Thyroid gland (tissue), 4 donors: ENCODE results near the gene FAM3D. TPM values are rescaled to one million over a fixed set of nuclear protein-coding genes. Genes with fewer than 3 reads are reported as not detected.

Experiments used
- DNase-seq, 2 donors: peaks; one replicate each; pipeline ENCODE4 v3.0.0-alpha.2; 2019
- H3K27ac ChIP-seq, 3 donors: fragments of 200-600 bp; sonication (generic); 1 replicate in 2 of 3; 2 replicates in 1 of 3; pipeline ENCODE4 v1.5.1; 2016 to 2019; ENCODE audit warnings: mild to moderate bottlenecking in 1 of 3, moderate library complexity in 1 of 3
- H3K27me3 ChIP-seq: fragments of 200-600 bp; sonication (generic); one replicate; pipeline ENCODE4 v1.5.1; 2019
- H3K36me3 ChIP-seq, 2 donors: fragments of 200-600 bp; sonication (generic); one replicate each; pipeline ENCODE4 v1.5.1; 2016 to 2019
- H3K4me1 ChIP-seq, 2 donors: fragments of 200-600 bp; sonication (generic); one replicate each; pipeline ENCODE4 v1.5.1; 2017 to 2019
- H3K4me3 ChIP-seq, 3 donors: fragments of 200-600 bp; sonication (generic); replicated peaks in 1 of 3; 1 replicate in 2 of 3; 2 replicates in 1 of 3; pipeline ENCODE4 v1.5.1; 2016; ENCODE audit warnings: mild to moderate bottlenecking in 1 of 3
- H3K9me3 ChIP-seq: fragments of 200-600 bp; sonication (generic); one replicate; pipeline ENCODE4 v1.5.1; 2017
- POLR2A ChIP-seq, 2 donors: fragments of 450-650 bp; IDR thresholded peaks; one replicate each; pipeline ENCODE4 v1.6.1; 2017; ENCODE audit warnings: antibody characterized with exemption in 2 of 2, mild to moderate bottlenecking in 2 of 2, moderate library complexity in 1 of 2
- WGBS, 2 donors: methylation state at CpG; one replicate each; pipeline ENCODE4 v1.1.5; 2017; 5-methylcytosine and 5-hydroxymethylcytosine counted together
- intact Hi-C: fragments of 100-400 bp; cut with DNase I; formaldehyde crosslinking; loops from one replicate; pipeline ENCODE4 v1.15.1; 2023
- total RNA-seq, 4 donors: library from RNA; depleted of rRNA; stranded (reverse); fragments of >200 nt; gene quantifications; one replicate each; pipeline ENCODE4 v1.2.3, GENCODE V29; 2016
- TF ChIP-seq, protein P1 (sequence below), 6 experiments: fragments of 200-600 bp in 3 of 6; fragments of 450-650 bp in 3 of 6; sonication (generic) in 3 of 6; IDR thresholded peaks; one replicate each; pipeline ENCODE4 v1.5.1; 2016 to 2019; ENCODE audit warnings: antibody characterized with exemption in 6 of 6, mild to moderate bottlenecking in 2 of 6, inconsistent platforms in 1 of 6, moderate library complexity in 1 of 6

Gene FAM3D
- total RNA-seq, 4 donors from 2014 or later, result 0.67 TPM; not detected in 3

- no peak for DNase-seq
- H3K27me3 ChIP-seq, result no peaks in the 10 kb centered on the region
- 43 to 65% methylated on average over 8 to 16 of the region's 24 CpGs for WGBS, 2 donors
- no peaks in the 10 kb centered on the region for H3K9me3 ChIP-seq
- intact Hi-C loops, result no loop called here
- H3K4me3 ChIP-seq, result no peak overlapping the region
- H3K27ac ChIP-seq, result peak overlapping the region; percentile 65 to 71 (median 67)
- no peaks in the 10 kb centered on the region for H3K36me3 ChIP-seq
- H3K4me1 ChIP-seq, result peaks cover 32 to 34% of the 10 kb centered on the region in 2 donors
- TF ChIP-seq POLR2A (IDR thresholded peaks at IDR 0.05), result no peak
- TF ChIP-seq, protein P1, sequence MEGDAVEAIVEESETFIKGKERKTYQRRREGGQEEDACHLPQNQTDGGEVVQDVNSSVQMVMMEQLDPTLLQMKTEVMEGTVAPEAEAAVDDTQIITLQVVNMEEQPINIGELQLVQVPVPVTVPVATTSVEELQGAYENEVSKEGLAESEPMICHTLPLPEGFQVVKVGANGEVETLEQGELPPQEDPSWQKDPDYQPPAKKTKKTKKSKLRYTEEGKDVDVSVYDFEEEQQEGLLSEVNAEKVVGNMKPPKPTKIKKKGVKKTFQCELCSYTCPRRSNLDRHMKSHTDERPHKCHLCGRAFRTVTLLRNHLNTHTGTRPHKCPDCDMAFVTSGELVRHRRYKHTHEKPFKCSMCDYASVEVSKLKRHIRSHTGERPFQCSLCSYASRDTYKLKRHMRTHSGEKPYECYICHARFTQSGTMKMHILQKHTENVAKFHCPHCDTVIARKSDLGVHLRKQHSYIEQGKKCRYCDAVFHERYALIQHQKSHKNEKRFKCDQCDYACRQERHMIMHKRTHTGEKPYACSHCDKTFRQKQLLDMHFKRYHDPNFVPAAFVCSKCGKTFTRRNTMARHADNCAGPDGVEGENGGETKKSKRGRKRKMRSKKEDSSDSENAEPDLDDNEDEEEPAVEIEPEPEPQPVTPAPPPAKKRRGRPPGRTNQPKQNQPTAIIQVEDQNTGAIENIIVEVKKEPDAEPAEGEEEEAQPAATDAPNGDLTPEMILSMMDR (IDR thresholded peaks at IDR 0.05), result no peak
Measured at GRCh38 chr3:58626841-58627569, 39.6 kb downstream of the FAM3D start.

DNA sequence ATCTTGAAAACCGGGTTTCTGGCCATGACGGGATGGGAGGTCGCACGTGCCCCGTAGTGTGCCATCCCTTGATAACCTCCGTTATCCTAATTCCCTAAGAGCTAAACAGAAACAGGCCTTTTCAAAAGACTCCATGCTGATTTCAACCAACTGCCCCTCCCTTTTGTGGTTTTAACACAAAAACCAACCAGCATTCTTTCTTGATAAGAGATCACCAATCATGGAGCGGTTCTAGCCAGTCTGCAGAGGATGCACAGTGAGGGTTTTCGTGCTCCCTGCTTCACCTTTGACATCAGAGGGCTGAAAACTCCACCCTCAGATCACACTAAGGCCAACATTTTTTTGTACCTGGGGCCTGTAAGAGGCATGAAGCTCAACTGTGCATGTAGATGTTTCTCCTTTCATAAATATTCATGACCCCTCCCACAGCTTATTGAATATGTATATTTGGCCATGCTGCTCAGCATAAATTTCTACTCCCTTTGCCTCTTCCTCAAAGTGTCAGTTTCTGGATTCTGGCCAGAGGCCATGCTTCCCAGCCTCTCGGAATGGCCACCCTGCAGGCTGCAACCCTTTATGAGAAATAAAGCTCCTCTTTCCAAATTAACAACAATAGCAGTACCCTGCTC is 41.3 kb downstream of the FAM3D start:
- WGBS, 2 donors, result 91 to 96% methylated on average over 9 of the region's 9 CpGs

DNA sequence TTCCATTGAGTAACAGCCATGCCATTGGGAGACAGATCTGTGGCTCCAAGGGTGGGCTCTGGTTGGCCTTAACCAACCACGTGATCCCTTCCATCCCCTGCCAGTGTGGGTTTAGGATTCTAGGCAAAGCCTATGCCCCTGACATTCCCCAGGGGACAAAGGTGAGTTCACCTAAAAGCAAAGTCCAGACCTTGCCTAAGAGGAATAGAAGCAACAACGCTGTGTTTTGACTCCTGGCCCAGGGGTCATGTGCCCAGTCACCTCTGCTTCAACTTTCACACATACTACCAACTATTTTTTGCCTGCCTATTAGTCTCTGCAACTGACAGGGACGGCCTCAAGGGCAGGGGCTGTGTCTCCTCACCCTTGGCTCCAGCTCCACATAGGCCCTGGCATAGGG is 42.0 kb downstream of the FAM3D start:
- H3K27ac ChIP-seq, result no peak overlapping the region
- no peak for DNase-seq
- no peaks in the 10 kb centered on the region for H3K27me3 ChIP-seq
- intact Hi-C loops, result no loop called here
- peaks cover 26 to 28% of the 10 kb centered on the region in 2 donors for H3K4me1 ChIP-seq
- TF ChIP-seq, protein P1 (IDR thresholded peaks at IDR 0.05), result no peak
- TF ChIP-seq POLR2A (IDR thresholded peaks at IDR 0.05), result no peak
- 69 to 84% methylated on average over 3 of the region's 3 CpGs for WGBS, 2 donors
- no peaks in the 10 kb centered on the region for H3K36me3 ChIP-seq
- no peaks in the 10 kb centered on the region for H3K9me3 ChIP-seq
- no peak overlapping the region for H3K4me3 ChIP-seq

More for the DNA sequence above, 41.3 kb downstream of the FAM3D start:
- H3K27ac ChIP-seq, result no peak overlapping the region
- H3K27me3 ChIP-seq, result no peaks in the 10 kb centered on the region
- no peak overlapping the region for H3K4me3 ChIP-seq
- H3K36me3 ChIP-seq, result no peaks in the 10 kb centered on the region
- H3K9me3 ChIP-seq, result no peaks in the 10 kb centered on the region
- DNase-seq, result no peak
- intact Hi-C loops, result no loop called here
- TF ChIP-seq POLR2A (IDR thresholded peaks at IDR 0.05), result no peak
- TF ChIP-seq, protein P1 (IDR thresholded peaks at IDR 0.05), result no peak
- peaks cover 32 to 34% of the 10 kb centered on the region in 2 donors for H3K4me1 ChIP-seq

DNA sequence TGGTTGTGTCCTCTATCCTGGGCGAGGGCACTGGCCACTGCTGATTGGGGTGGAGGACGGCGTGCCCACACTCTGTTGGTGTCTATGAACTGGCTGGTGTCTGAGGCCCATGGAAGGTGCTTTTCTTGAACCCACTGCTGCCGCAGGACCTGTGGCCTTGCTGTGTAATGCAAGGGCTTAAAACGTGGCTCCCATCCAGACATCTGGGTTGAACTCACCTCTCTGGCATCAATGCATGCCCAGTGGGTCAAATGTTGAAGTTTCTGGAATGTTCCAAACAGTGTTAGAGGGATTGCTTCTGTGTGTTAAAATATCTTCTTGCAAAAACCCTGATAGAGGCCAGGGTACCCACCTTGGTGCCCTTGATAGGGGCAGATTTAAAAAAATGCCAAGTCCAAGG is 42.6 kb downstream of the FAM3D start:
- peaks cover 22% of the 10 kb centered on the region in 2 donors for H3K4me1 ChIP-seq
- no peak overlapping the region for H3K4me3 ChIP-seq
- no peak for TF ChIP-seq POLR2A (IDR thresholded peaks at IDR 0.05)
- TF ChIP-seq, protein P1 (IDR thresholded peaks at IDR 0.05), result no peak
- intact Hi-C loops, result no loop called here
- H3K27ac ChIP-seq, result no peak overlapping the region
- 71 to 82% methylated on average over 2 to 4 of the region's 5 CpGs for WGBS, 2 donors
- H3K27me3 ChIP-seq, result no peaks in the 10 kb centered on the region
- no peak for DNase-seq
- no peaks in the 10 kb centered on the region for H3K36me3 ChIP-seq
- H3K9me3 ChIP-seq, result no peaks in the 10 kb centered on the region

DNA sequence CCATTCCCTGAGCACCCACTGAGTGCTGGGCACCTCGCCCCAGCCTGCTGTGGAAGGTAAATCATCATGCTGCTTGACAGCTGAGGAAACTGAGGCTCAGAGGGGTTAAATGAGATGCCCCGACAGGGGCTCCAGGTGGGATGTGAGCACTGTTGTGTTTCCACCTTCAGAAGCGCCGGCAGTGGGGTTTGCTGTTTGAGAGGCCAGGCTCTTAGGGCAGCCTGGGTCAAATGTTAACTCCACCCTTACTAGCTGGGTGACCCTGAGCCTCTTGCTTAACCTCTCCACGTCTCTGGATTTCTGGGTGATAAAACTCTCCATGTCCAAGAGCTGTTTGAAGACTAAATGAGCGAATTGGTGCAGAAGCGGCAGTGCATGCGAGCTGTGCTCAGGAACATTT is 43.1 kb downstream of the FAM3D start:
- 74 to 96% methylated on average over 7 to 8 of the region's 8 CpGs for WGBS, 2 donors
- H3K27ac ChIP-seq, result no peak overlapping the region
- TF ChIP-seq, protein P1 (IDR thresholded peaks at IDR 0.05), result no peak
- no peak for TF ChIP-seq POLR2A (IDR thresholded peaks at IDR 0.05)
- H3K4me1 ChIP-seq, result peaks cover 17 to 18% of the 10 kb centered on the region in 2 donors
- H3K27me3 ChIP-seq, result no peaks in the 10 kb centered on the region
- H3K36me3 ChIP-seq, result no peaks in the 10 kb centered on the region
- intact Hi-C loops, result no loop called here
- no peak overlapping the region for H3K4me3 ChIP-seq
- no peaks in the 10 kb centered on the region for H3K9me3 ChIP-seq
- DNase-seq, result no peak
